Measurements from ENCODE around the gene CARD9. TPM values are rescaled to one million over a fixed set of nuclear protein-coding genes. Genes with fewer than 3 reads are reported as not detected.

Gene CARD9
- total RNA-seq, 4 donors from 2014 or later: 0.27 to 1.5 (median 0.74) TPM

GRCh38 chr9:136370037-136370436 lies 3.4 kb downstream of the CARD9 start:
- H3K4me1 ChIP-seq: peaks cover 4 to 18% of the 10 kb centered on the region in 2 donors
- intact Hi-C loops (cut with DNase I): no loop called here
- H3K4me3 ChIP-seq (replicated peaks in 1 of 3): no peak overlapping the region
- no peak for DNase-seq
- H3K9me3 ChIP-seq: no peaks in the 10 kb centered on the region
- no peaks in the 10 kb centered on the region for H3K27me3 ChIP-seq
- H3K36me3 ChIP-seq: no peaks in the 10 kb centered on the region
- H3K27ac ChIP-seq: no peak overlapping the region
- WGBS, 2 donors: 96% methylated on average over 5 of the region's 19 CpGs; no CpG with 5 or more reads in 1 of the 2 donors
- TF ChIP-seq, protein P1, sequence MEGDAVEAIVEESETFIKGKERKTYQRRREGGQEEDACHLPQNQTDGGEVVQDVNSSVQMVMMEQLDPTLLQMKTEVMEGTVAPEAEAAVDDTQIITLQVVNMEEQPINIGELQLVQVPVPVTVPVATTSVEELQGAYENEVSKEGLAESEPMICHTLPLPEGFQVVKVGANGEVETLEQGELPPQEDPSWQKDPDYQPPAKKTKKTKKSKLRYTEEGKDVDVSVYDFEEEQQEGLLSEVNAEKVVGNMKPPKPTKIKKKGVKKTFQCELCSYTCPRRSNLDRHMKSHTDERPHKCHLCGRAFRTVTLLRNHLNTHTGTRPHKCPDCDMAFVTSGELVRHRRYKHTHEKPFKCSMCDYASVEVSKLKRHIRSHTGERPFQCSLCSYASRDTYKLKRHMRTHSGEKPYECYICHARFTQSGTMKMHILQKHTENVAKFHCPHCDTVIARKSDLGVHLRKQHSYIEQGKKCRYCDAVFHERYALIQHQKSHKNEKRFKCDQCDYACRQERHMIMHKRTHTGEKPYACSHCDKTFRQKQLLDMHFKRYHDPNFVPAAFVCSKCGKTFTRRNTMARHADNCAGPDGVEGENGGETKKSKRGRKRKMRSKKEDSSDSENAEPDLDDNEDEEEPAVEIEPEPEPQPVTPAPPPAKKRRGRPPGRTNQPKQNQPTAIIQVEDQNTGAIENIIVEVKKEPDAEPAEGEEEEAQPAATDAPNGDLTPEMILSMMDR (IDR thresholded peaks at IDR 0.05): no peak
- TF ChIP-seq POLR2A (IDR thresholded peaks at IDR 0.05): no peak

GRCh38 chr9:136368190-136368589 lies 5.3 kb downstream of the CARD9 start:
- Histone ChIP-seq H3K27ac (no peak overlapping the region), H3K27me3 (no peaks in the 10 kb centered on the region), H3K4me3 (replicated peaks in 1 of 3) (no peak overlapping the region), H3K9me3 (no peaks in the 10 kb centered on the region), H3K36me3 (no peaks in the 10 kb centered on the region), H3K4me1 (peaks cover 8 to 19% of the 10 kb centered on the region in 2 donors)
- 68 to 77% methylated on average over 6 to 15 of the region's 18 CpGs for WGBS, 2 donors
- TF ChIP-seq POLR2A (IDR thresholded peaks at IDR 0.05): no peak
- TF ChIP-seq, protein P1 (IDR thresholded peaks at IDR 0.05): no peak
- intact Hi-C loops (cut with DNase I): loop anchor here (10.0 kb wide), 1 partner anchor 243 kb away; no protein-coding TSS in a partner anchor
- DNase-seq: no peak

GRCh38 chr9:136367296-136368145 lies 5.9 kb downstream of the CARD9 start:
- no peaks in the 10 kb centered on the region for H3K27me3 ChIP-seq
- 89 to 92% methylated on average over 8 to 29 of the region's 45 CpGs for WGBS, 2 donors
- no peak for DNase-seq
- peaks cover 8 to 17% of the 10 kb centered on the region in 2 donors for H3K4me1 ChIP-seq
- no peaks in the 10 kb centered on the region for H3K36me3 ChIP-seq
- no peaks in the 10 kb centered on the region for H3K9me3 ChIP-seq
- no peak overlapping the region for H3K27ac ChIP-seq
- intact Hi-C loops (cut with DNase I): loop anchor here (10.0 kb wide), 1 partner anchor 243 kb away; no protein-coding TSS in a partner anchor
- TF ChIP-seq, protein P1 (IDR thresholded peaks at IDR 0.05): no peak
- no peak for TF ChIP-seq POLR2A (IDR thresholded peaks at IDR 0.05)
- no peak overlapping the region for H3K4me3 ChIP-seq (replicated peaks in 1 of 3)

- no peaks in the 10 kb centered on the region for H3K36me3 ChIP-seq
- peaks cover 8 to 15% of the 10 kb centered on the region in 2 donors for H3K4me1 ChIP-seq
- WGBS, 2 donors: 84% methylated on average over 6 of the region's 9 CpGs; no CpG with 5 or more reads in 1 of the 2 donors
- H3K27me3 ChIP-seq: no peaks in the 10 kb centered on the region
- no peaks in the 10 kb centered on the region for H3K9me3 ChIP-seq
- no peak overlapping the region for H3K27ac ChIP-seq
- intact Hi-C loops (cut with DNase I): loop anchor here (10.0 kb wide), 1 partner anchor 242 kb away; no protein-coding TSS in a partner anchor
- TF ChIP-seq, protein P1 (IDR thresholded peaks at IDR 0.05): no peak
- TF ChIP-seq POLR2A (IDR thresholded peaks at IDR 0.05): no peak
- H3K4me3 ChIP-seq (replicated peaks in 1 of 3): no peak overlapping the region
- no peak for DNase-seq
Observed at GRCh38 chr9:136366826-136367225, 6.6 kb downstream of the CARD9 start.

- Histone ChIP-seq H3K36me3 (no peaks in the 10 kb centered on the region), H3K4me3 (replicated peaks in 1 of 3) (no peak overlapping the region), H3K4me1 (peaks cover 8 to 15% of the 10 kb centered on the region in 2 donors), H3K27me3 (no peaks in the 10 kb centered on the region), H3K27ac (no peak overlapping the region), H3K9me3 (no peaks in the 10 kb centered on the region)
- TF ChIP-seq, protein P1 (IDR thresholded peaks at IDR 0.05): no peak
- TF ChIP-seq POLR2A (IDR thresholded peaks at IDR 0.05): no peak
- no peak for DNase-seq
- intact Hi-C loops (cut with DNase I): loop anchor here (10.0 kb wide), 1 partner anchor 241 kb away; no protein-coding TSS in a partner anchor
- 67 to 76% methylated on average over 9 of the region's 9 CpGs for WGBS, 2 donors
Observed at GRCh38 chr9:136365775-136366222, 7.7 kb downstream of the CARD9 start.

Data from thyroid gland (tissue), 4 donors.